ENCODE results near the gene RFX2. TPM values are rescaled to one million over a fixed set of nuclear protein-coding genes. Genes with fewer than 3 reads are reported as not detected.

The RFX2 gene
- total and polyA plus RNA-seq, 10 of the 15 experiments (the other 5 are each of a cell fraction or from before 2014, with no cell fraction given) = 3.2 to 9.8 (median 4.7) TPM

DNA sequence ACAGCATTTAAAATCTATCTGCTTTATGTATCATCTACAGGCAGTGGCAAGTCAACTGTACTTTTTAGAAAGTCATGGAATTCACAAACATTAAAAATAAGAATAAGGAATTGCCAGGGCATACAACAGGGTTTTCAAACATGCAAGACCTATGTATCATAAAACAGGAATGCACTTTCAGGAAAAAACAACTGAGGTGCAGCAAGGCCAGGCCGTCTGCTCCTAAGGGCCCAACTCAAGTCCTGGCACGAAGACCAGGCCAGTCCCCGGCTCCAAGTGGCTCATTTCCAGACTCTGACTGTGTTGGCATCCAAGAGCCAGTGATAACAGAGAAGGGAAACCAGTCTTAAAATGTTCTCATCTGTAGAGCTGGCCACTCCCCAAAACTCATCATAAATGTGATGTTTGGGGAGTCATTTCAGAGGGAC, 7.1 kb downstream of the RFX2 start (continued):
- TF ChIP-seq, protein P1, sequence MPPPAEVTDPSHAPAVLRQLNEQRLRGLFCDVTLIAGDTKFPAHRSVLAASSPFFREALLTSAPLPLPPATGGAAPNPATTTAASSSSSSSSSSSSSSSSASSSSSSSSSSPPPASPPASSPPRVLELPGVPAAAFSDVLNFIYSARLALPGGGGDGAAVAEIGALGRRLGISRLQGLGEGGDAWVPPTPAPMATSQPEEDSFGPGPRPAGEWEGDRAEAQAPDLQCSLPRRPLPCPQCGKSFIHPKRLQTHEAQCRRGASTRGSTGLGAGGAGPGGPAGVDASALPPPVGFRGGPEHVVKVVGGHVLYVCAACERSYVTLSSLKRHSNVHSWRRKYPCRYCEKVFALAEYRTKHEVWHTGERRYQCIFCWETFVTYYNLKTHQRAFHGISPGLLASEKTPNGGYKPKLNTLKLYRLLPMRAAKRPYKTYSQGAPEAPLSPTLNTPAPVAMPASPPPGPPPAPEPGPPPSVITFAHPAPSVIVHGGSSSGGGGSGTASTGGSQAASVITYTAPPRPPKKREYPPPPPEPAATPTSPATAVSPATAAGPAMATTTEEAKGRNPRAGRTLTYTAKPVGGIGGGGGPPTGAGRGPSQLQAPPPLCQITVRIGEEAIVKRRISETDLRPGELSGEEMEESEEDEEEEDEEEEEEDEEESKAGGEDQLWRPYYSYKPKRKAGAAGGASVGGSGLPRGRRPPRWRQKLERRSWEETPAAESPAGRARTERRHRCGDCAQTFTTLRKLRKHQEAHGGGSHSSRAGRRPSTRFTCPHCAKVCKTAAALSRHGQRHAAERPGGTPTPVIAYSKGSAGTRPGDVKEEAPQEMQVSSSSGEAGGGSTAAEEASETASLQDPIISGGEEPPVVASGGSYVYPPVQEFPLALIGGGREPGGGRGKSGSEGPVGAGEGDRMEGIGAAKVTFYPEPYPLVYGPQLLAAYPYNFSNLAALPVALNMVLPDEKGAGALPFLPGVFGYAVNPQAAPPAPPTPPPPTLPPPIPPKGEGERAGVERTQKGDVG (CRISPR knock-in tag; IDR thresholded peaks at IDR 0.05) = no peak
- TF ChIP-seq, protein P2, sequence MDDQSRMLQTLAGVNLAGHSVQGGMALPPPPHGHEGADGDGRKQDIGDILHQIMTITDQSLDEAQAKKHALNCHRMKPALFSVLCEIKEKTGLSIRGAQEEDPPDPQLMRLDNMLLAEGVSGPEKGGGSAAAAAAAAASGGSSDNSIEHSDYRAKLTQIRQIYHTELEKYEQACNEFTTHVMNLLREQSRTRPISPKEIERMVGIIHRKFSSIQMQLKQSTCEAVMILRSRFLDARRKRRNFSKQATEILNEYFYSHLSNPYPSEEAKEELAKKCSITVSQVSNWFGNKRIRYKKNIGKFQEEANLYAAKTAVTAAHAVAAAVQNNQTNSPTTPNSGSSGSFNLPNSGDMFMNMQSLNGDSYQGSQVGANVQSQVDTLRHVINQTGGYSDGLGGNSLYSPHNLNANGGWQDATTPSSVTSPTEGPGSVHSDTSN (IDR thresholded peaks at IDR 0.05; ENCODE audit: insufficient replicate concordance, low read depth, low read length) = no peak
- no peak for TF ChIP-seq YBX1 (IDR thresholded peaks at IDR 0.05)

DNA sequence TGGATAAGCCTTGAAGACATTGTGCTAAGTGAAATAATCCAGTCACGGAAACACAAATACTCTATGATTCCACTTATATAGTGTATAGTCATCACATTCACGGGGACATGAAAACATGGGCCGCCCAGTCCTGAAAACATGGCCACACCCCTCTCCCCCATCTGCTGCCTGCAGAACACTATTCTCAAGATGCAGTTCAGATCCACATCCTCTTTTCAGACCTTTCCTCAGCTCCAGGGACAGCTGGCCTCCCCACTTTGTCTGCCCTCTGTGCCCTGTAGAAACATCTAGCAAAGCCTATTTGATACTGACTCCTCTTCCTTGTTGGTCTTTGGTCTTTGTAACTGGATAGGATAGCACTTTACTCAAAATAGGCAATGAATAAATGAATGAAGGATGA, 8.3 kb downstream of the RFX2 start:
- in situ Hi-C loops (cut with MboI) (no loop called here), intact Hi-C loops (cut with micrococcal nuclease; ENCODE audit: unreplicated experiment) (no loop called here)
- peaks cover 5% of the 10 kb centered on the region; the same call in 2 of the 3 replicates for H3K9me3 ChIP-seq (replicated peaks; ENCODE audit: control insufficient read depth, insufficient read depth, low read length)
- CTCF ChIA-PET = interaction anchor here (1.3 kb wide), 1 partner anchor 21 kb away, joined by 4 read pairs; no protein-coding TSS in a partner anchor
- no peak overlapping the region for H3K27ac ChIP-seq (ENCODE audit: control insufficient read depth, insufficient read depth)
- DNase-seq (ENCODE audit: low read depth, low spot score) = no peak
- POLR2A ChIA-PET = no interaction called here
- H3K36me3 ChIP-seq (ENCODE audit: control insufficient read depth in 2 of 2, insufficient read depth in 2 of 2, low read length in 1 of 2) = no peaks in the 10 kb centered on the region
- H3K4me3 ChIP-seq = no peak overlapping the region
- no peak for FAIRE-seq
- H3K27me3 ChIP-seq (replicated peaks in 1 of 2; ENCODE audit: control insufficient read depth in 2 of 2, insufficient read depth in 2 of 2, low read length in 1 of 2) = no peaks in the 10 kb centered on the region
- H4K20me1 ChIP-seq (ENCODE audit: control insufficient read depth, insufficient read depth) = no peaks in the 10 kb centered on the region
- no peak overlapping the region for H3K9ac ChIP-seq (ENCODE audit: control insufficient read depth, insufficient read depth, low read length)
- RAD21 ChIA-PET (ENCODE audit: unreplicated experiment) = no interaction called here
- SMC1A ChIA-PET (ENCODE audit: uncharacterized antibody, unreplicated experiment) = no interaction called here
- no peak for ATAC-seq
- no peaks in the 10 kb centered on the region for H3K79me2 ChIP-seq (ENCODE audit: control insufficient read depth, insufficient read depth, low read length)
- BruUV-seq (replicated peaks) = no TSS peak
- 94% methylated on average over 3 of the region's 3 CpGs for WGBS (ENCODE audit: insufficient coverage, insufficient replicate concordance, low lambda C conversion rate, missing lambda C conversion rate)
- no peaks in the 10 kb centered on the region for H3K4me1 ChIP-seq (ENCODE audit: control insufficient read depth, insufficient read depth, low read length)
- no peak overlapping the region for H2AFZ ChIP-seq (ENCODE audit: control insufficient read depth, low read depth, low read length)
- H3K4me2 ChIP-seq (ENCODE audit: control insufficient read depth, insufficient read depth) = no peak overlapping the region
- TF ChIP-seq NFXL1 (IDR thresholded peaks at IDR 0.05; ENCODE audit: borderline replicate concordance) (no peak), FOXK2 (IDR thresholded peaks at IDR 0.05) (no peak), PAX8 (IDR thresholded peaks at IDR 0.05) (no peak), ZNF24 (IDR thresholded peaks at IDR 0.05) (no peak), NR2C2 (IDR thresholded peaks at IDR 0.05; ENCODE audit: borderline replicate concordance, control insufficient read depth, insufficient read length, low read depth) (no peak), POLR2A (IDR thresholded peaks at IDR 0.05; ENCODE audit: low read depth, low read length) (no peak), SRF (IDR thresholded peaks at IDR 0.05; ENCODE audit: low read depth in 2 of 2, low read length in 2 of 2) (no peak), POU2F2 (IDR thresholded peaks at IDR 0.05; ENCODE audit: borderline replicate concordance, low read depth, low read length) (no peak), CHD1 (IDR thresholded peaks at IDR 0.05; ENCODE audit: low read depth, low read length) (no peak), TCF3 (IDR thresholded peaks at IDR 0.05; ENCODE audit: borderline replicate concordance, insufficient read depth, low read depth, low read length) (no peak), ZZZ3 (IDR thresholded peaks at IDR 0.05; ENCODE audit: control insufficient read depth, insufficient read length, low read depth) (no peak)
- TF ChIP-seq, protein P3, sequence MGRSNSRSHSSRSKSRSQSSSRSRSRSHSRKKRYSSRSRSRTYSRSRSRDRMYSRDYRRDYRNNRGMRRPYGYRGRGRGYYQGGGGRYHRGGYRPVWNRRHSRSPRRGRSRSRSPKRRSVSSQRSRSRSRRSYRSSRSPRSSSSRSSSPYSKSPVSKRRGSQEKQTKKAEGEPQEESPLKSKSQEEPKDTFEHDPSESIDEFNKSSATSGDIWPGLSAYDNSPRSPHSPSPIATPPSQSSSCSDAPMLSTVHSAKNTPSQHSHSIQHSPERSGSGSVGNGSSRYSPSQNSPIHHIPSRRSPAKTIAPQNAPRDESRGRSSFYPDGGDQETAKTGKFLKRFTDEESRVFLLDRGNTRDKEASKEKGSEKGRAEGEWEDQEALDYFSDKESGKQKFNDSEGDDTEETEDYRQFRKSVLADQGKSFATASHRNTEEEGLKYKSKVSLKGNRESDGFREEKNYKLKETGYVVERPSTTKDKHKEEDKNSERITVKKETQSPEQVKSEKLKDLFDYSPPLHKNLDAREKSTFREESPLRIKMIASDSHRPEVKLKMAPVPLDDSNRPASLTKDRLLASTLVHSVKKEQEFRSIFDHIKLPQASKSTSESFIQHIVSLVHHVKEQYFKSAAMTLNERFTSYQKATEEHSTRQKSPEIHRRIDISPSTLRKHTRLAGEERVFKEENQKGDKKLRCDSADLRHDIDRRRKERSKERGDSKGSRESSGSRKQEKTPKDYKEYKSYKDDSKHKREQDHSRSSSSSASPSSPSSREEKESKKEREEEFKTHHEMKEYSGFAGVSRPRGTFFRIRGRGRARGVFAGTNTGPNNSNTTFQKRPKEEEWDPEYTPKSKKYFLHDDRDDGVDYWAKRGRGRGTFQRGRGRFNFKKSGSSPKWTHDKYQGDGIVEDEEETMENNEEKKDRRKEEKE (IDR thresholded peaks at IDR 0.05) = no peak
